BLaER1 (cell line): ENCODE results near the gene TUG1.

Experiments used
- H3K27ac ChIP-seq: shearing (Covaris generic); formaldehyde crosslinking; 2 replicates; pipeline ENCODE4 v1.8.1; 2022
- H3K27me3 ChIP-seq: shearing (Covaris generic); formaldehyde crosslinking; 2 replicates; pipeline ENCODE4 v1.8.1; 2022
- H3K36me3 ChIP-seq: shearing (Covaris generic); formaldehyde crosslinking; 2 replicates; pipeline ENCODE4 v1.8.1; 2022
- H3K4me1 ChIP-seq: shearing (Covaris generic); formaldehyde crosslinking; 2 replicates; pipeline ENCODE4 v1.8.1; 2022
- H3K4me2 ChIP-seq: shearing (Covaris generic); formaldehyde crosslinking; 2 replicates; pipeline ENCODE4 v1.8.1; 2022
- H3K4me3 ChIP-seq: shearing (Covaris generic); formaldehyde crosslinking; 2 replicates; pipeline ENCODE4 v1.8.1; 2022
- H3K9ac ChIP-seq: shearing (Covaris generic); formaldehyde crosslinking; 2 replicates; pipeline ENCODE4 v1.8.1; 2022
- H3K9me3 ChIP-seq: shearing (Covaris generic); formaldehyde crosslinking; 2 replicates; pipeline ENCODE4 v1.8.1; 2022
- H4K20me1 ChIP-seq: shearing (Covaris generic); formaldehyde crosslinking; 2 replicates; pipeline ENCODE4 v1.8.1; 2022
- Cebpa-rat ChIP-seq: shearing (Covaris generic); IDR thresholded peaks from 2 replicates; pipeline ENCODE4 v1.8.1; 2022

Gene TUG1

DNA sequence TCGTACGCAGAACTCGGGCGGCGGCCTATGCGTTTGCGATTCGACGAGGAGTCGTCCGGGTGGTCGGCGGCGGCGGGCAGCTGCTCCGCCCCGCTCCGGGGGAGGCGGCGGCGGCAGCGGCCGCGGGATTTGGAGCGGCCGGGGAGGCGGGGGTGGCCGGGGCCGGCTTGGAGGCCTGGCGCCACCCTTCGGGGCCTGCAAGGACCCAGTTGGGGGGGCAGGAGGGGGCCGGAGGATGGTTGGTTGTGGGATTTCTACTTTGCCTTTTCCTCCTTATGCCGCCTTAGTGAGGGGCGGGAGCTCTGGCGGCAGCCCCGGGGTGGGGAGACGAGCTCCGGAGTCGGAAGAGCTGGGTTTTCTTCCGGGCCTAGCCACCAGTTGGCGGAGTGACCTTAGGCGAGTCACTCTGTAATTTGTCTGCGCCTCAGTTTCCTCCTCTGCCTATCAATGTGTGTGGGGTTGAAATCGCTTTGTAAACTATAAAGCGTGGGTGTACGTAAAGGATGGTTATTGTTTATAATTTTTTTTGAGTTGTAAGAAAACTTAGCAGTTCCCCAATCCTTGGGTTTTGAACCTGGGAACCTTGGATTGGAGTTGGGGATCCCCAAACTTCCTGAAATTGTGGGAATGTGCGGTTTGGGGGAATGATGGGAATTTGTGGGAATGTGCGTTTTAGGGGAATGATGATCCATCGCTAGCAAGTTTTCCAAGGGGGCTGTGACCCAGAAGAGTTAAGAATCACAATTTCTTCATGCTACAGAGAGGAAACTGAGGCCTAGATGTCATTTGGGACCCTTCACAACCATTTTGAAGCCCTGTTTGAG, 679 bp downstream of the TUG1 start:
- peak overlapping the region; percentile 82 for H3K4me2 ChIP-seq
- H3K4me1 ChIP-seq = peaks cover 40% of the 10 kb centered on the region
- H3K27ac ChIP-seq = peak overlapping the region; percentile 97
- peaks cover 86% of the 10 kb centered on the region for H3K9me3 ChIP-seq
- peak overlapping the region; percentile 82 for H3K4me3 ChIP-seq
- peak overlapping the region; percentile 95 for H3K9ac ChIP-seq
- H3K27me3 ChIP-seq = no peaks in the 10 kb centered on the region
- peaks cover 75% of the 10 kb centered on the region for H3K36me3 ChIP-seq
- no peak for TF ChIP-seq Cebpa-rat
- H4K20me1 ChIP-seq = peaks cover 32% of the 10 kb centered on the region

DNA sequence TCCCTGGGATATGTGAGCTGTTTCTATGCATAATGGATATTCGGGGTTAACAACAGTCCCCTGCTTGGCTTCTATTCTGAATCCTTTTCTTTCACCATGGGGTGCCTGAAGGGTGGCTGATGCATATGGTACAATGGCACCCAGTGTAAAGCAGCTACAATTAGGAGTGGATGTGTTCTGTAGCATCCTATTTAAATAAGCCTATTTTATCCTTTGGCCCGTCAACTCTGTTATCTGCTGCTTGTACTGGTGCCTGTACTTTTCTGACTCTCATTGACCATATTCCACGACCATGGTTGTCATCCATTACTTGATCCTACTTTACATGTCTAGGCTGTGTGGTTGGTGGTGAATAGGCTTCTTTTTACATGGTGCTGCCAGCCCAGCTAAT, 1.3 kb downstream of the TUG1 start:
- H3K9me3 ChIP-seq = peaks cover 87% of the 10 kb centered on the region
- peak overlapping the region; percentile 97 for H3K27ac ChIP-seq
- no peak for TF ChIP-seq Cebpa-rat
- H3K9ac ChIP-seq = peak overlapping the region; percentile 95; the same call in 1 of the 2 replicates
- peak overlapping the region; percentile 82 for H3K4me2 ChIP-seq
- H3K27me3 ChIP-seq = no peaks in the 10 kb centered on the region
- H3K4me1 ChIP-seq = peaks cover 40% of the 10 kb centered on the region
- H3K36me3 ChIP-seq = peaks cover 77% of the 10 kb centered on the region
- peak overlapping the region; percentile 82 for H3K4me3 ChIP-seq
- peaks cover 32% of the 10 kb centered on the region for H4K20me1 ChIP-seq

- Histone ChIP-seq H3K27me3 (no peaks in the 10 kb centered on the region), H4K20me1 (peaks cover 14% of the 10 kb centered on the region; the same call in 1 of the 2 replicates), H3K9ac (no peak overlapping the region), H3K27ac (no peak overlapping the region), H3K4me1 (no peaks in the 10 kb centered on the region), H3K4me2 (no peak overlapping the region), H3K9me3 (peaks cover 58% of the 10 kb centered on the region), H3K36me3 (peaks cover 57% of the 10 kb centered on the region), H3K4me3 (no peak overlapping the region)
- no peak for TF ChIP-seq Cebpa-rat
Observed at GRCh38 chr22:30978304-30978962, 9.4 kb downstream of the TUG1 start.

- H3K9me3 ChIP-seq = peaks cover 43% of the 10 kb centered on the region
- H3K4me1 ChIP-seq = no peaks in the 10 kb centered on the region
- H3K27ac ChIP-seq = no peak overlapping the region
- H3K9ac ChIP-seq = no peak overlapping the region
- no peak overlapping the region for H3K4me3 ChIP-seq
- no peak overlapping the region for H3K4me2 ChIP-seq
- H3K27me3 ChIP-seq = no peaks in the 10 kb centered on the region
- no peak for TF ChIP-seq Cebpa-rat
- peaks cover 14% of the 10 kb centered on the region; the same call in 1 of the 2 replicates for H4K20me1 ChIP-seq
- H3K36me3 ChIP-seq = peaks cover 42% of the 10 kb centered on the region
Observed at GRCh38 chr22:30979932-30980331, 10.9 kb downstream of the TUG1 start.

- Histone ChIP-seq H3K36me3 (peaks cover 16% of the 10 kb centered on the region), H3K4me1 (no peaks in the 10 kb centered on the region), H4K20me1 (peaks cover 13% of the 10 kb centered on the region; the same call in 1 of the 2 replicates), H3K27ac (no peak overlapping the region), H3K4me2 (no peak overlapping the region), H3K9me3 (peaks cover 17% of the 10 kb centered on the region), H3K9ac (no peak overlapping the region), H3K27me3 (no peaks in the 10 kb centered on the region), H3K4me3 (no peak overlapping the region)
- TF ChIP-seq Cebpa-rat = no peak
Observed at GRCh38 chr22:30982512-30982911, 13.4 kb downstream of the TUG1 start.

DNA sequence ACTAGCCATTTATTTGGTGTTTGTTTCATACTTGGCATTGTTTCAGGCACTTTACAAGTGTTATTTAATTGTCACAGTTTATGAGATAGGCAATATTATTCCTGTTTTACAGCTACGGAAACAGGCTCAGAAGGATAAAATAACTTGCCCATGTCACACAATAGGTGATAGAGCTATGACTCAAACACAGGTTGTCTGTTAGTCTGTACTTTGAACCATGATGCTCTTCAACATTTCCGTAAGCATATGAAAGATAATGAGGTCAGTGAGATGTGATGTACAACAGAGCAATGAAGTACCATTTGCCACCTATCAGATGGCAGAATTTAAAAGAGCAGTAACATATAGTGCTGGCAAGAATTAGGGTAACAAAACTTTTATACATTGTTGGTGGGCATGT, 15.3 kb downstream of the TUG1 start:
- no peak overlapping the region for H3K4me2 ChIP-seq
- H3K9me3 ChIP-seq = peaks cover 4% of the 10 kb centered on the region; the same call in 1 of the 2 replicates
- no peak overlapping the region for H3K27ac ChIP-seq
- no peak overlapping the region for H3K9ac ChIP-seq
- H4K20me1 ChIP-seq = no peaks in the 10 kb centered on the region; the same call in 1 of the 2 replicates
- no peaks in the 10 kb centered on the region for H3K27me3 ChIP-seq
- no peak for TF ChIP-seq Cebpa-rat
- no peaks in the 10 kb centered on the region for H3K4me1 ChIP-seq
- 0 out of 2 replicates have a peak, but pooled peaks cover 4% of the 10 kb centered on the region for H3K36me3 ChIP-seq
- no peak overlapping the region for H3K4me3 ChIP-seq

- TF ChIP-seq Cebpa-rat = no peak
- H3K4me1 ChIP-seq = no peaks in the 10 kb centered on the region
- H3K9me3 ChIP-seq = no peaks in the 10 kb centered on the region
- no peak overlapping the region for H3K27ac ChIP-seq
- H3K4me2 ChIP-seq = no peak overlapping the region
- no peak overlapping the region for H3K9ac ChIP-seq
- H4K20me1 ChIP-seq = no peaks in the 10 kb centered on the region
- no peaks in the 10 kb centered on the region for H3K27me3 ChIP-seq
- H3K36me3 ChIP-seq = no peaks in the 10 kb centered on the region
- no peak overlapping the region for H3K4me3 ChIP-seq
Observed at GRCh38 chr22:30985561-30986208, 16.6 kb downstream of the TUG1 start.

DNA sequence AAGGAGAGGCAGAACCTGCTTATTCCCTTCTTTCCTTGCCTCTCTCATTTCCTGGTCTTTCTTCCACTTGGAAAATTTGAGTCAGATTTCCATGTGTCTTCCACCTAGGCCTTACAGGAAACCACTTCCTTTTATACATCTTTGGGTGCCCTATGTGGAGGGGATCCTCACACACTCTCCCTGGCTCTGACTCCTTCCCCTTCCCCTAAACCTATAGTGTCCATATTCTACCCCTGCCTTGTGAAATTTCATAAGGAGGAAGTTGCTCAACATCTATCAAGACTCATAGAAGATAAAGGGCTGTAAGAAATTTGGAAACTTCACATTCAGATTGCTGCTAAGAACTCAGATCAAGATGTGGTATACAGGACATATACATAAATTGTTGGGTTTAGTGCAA, 20.4 kb downstream of the TUG1 start:
- H3K4me2 ChIP-seq = no peak overlapping the region
- no peaks in the 10 kb centered on the region for H3K36me3 ChIP-seq
- H3K4me3 ChIP-seq = no peak overlapping the region
- no peaks in the 10 kb centered on the region for H3K4me1 ChIP-seq
- no peak for TF ChIP-seq Cebpa-rat
- H3K27ac ChIP-seq = no peak overlapping the region
- H3K27me3 ChIP-seq = no peaks in the 10 kb centered on the region
- H3K9ac ChIP-seq = no peak overlapping the region
- H3K9me3 ChIP-seq = no peaks in the 10 kb centered on the region; the same call in none of the 2 replicates
- H4K20me1 ChIP-seq = no peaks in the 10 kb centered on the region

GRCh38 chr22:30990690-30991089, 21.6 kb downstream of the TUG1 start:
- H3K4me3 ChIP-seq = no peak overlapping the region
- no peaks in the 10 kb centered on the region for H3K36me3 ChIP-seq
- no peak overlapping the region for H3K27ac ChIP-seq
- no peak for TF ChIP-seq Cebpa-rat
- peaks cover 5% of the 10 kb centered on the region; the same call in 1 of the 2 replicates for H3K4me1 ChIP-seq
- H3K9ac ChIP-seq = no peak overlapping the region
- no peaks in the 10 kb centered on the region for H3K27me3 ChIP-seq
- H3K9me3 ChIP-seq = no peaks in the 10 kb centered on the region; the same call in none of the 2 replicates
- no peaks in the 10 kb centered on the region for H4K20me1 ChIP-seq
- no peak overlapping the region for H3K4me2 ChIP-seq

DNA sequence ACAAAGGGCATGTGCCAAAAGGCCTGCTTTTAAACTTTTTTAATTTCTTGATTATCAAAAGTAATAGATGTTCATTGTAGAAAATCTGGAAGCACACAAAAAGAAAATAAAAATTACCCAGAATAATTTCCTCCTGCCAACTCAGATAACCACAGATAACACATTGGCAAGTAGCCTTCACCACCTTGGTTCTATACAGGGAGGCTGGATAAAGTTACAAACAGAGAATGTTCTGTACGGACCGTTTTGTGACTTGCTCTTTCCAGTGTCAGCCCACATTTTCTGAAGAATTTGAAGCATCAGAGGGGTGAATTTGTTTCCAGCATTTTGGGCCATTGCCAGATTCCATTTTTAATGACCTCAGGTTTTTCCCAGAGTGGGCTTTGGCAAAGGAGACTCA, 23.5 kb downstream of the TUG1 start:
- H3K4me1 ChIP-seq = peaks cover 12% of the 10 kb centered on the region; the same call in 1 of the 2 replicates
- no peak overlapping the region for H3K4me3 ChIP-seq
- H4K20me1 ChIP-seq = no peaks in the 10 kb centered on the region
- H3K36me3 ChIP-seq = no peaks in the 10 kb centered on the region
- TF ChIP-seq Cebpa-rat = no peak
- no peak overlapping the region for H3K9ac ChIP-seq
- no peaks in the 10 kb centered on the region for H3K27me3 ChIP-seq
- H3K4me2 ChIP-seq = no peak overlapping the region
- no peaks in the 10 kb centered on the region; the same call in none of the 2 replicates for H3K9me3 ChIP-seq
- H3K27ac ChIP-seq = no peak overlapping the region
